HCT116 (cell line): ENCODE measurements around the gene SCFD1. TPM values are rescaled to one million over a fixed set of nuclear protein-coding genes. Genes with fewer than 3 reads are reported as not detected.

Experiments
- ATAC-seq: fragments of 200-7000 bp; cut with Tn5 transposase; 2 replicates; pipeline ENCODE4 v1.9.1; 2020; ENCODE audit warnings: mild to moderate bottlenecking, moderate library complexity
- BruUV-seq: library from RNA; stranded (reverse); fragments of 400-500 nt; replicated peaks from 2 replicates; lab custom pipeline; 2021; lab: Mats Ljungman, UMichigan
- CTCF ChIA-PET: fragments of 300-600 bp; sonication (Branson Sonifier 250); formaldehyde crosslinking; loops from one replicate; lab custom pipeline; 2021; ENCODE audit warnings: antibody characterized with exemption; lab: Charles Lee
- POLR2A ChIA-PET: fragments of 300-600, 350-600 bp; sonication (Branson Sonifier 250); formaldehyde crosslinking; loops from one replicate; lab custom pipeline; 2021; ENCODE audit warnings: antibody characterized with exemption; lab: Charles Lee
- RAD21 ChIA-PET, 2 experiments: fragments of 300-600 bp; sonication (Branson Sonifier 250); formaldehyde crosslinking; loops; one replicate each; lab custom pipeline; 2023; ENCODE audit warnings: low total read pairs in 2 of 2; ENCODE audit not compliant: uncharacterized antibody in 2 of 2, unreplicated experiment in 2 of 2, low non-redundant PET in 1 of 2; lab: Charles Lee
- DNase-seq: peaks from one replicate; pipeline ENCODE4 v3.0.0-alpha.2; 2010; ENCODE audit warnings: low read depth, low spot score
- H2AFZ ChIP-seq: fragments of 200-600 bp; shearing (Covaris generic), sonication (generic); 2 replicates; pipeline ENCODE4 v1.6.1; 2017; ENCODE audit warnings: low read depth, mixed run types, mixed read lengths, antibody characterized with exemption, low read length; ENCODE audit not compliant: poor library complexity, severe bottlenecking
- H3K27ac ChIP-seq: 2 replicates; pipeline ENCODE4 v1.5.1; 2012; ENCODE audit warnings: low read depth, low read length
- H3K27me3 ChIP-seq: fragments of 200-600 bp; sonication (generic); 2 replicates; pipeline ENCODE4 v1.6.1; 2016; ENCODE audit warnings: mixed run types, low read length, mixed read lengths; ENCODE audit not compliant: insufficient read depth
- H3K36me3 ChIP-seq, 2 experiments: fragments of 200-500 bp in 1 of 2; fragments of 200-600 bp in 1 of 2; sonication (Bioruptor generic) in 1 of 2; sonication (generic) in 1 of 2; 2 replicates each; pipeline versions ENCODE4 v1.5.1 to v1.6.1; 2014 to 2016; ENCODE audit warnings: low read length in 2 of 2, inconsistent platforms in 1 of 2, mixed read lengths in 1 of 2, mixed run types in 1 of 2; ENCODE audit not compliant: insufficient read depth in 2 of 2, control insufficient read depth in 1 of 2
- H3K4me1 ChIP-seq, 2 experiments: fragments of 200-600 bp in 1 of 2; sonication (generic) in 1 of 2; 2 replicates each; pipeline versions ENCODE4 v1.5.1 to v1.6.1; 2012 to 2017; ENCODE audit warnings: low read length in 2 of 2, inconsistent platforms in 1 of 2, mild to moderate bottlenecking in 1 of 2, mixed read lengths in 1 of 2, mixed run types in 1 of 2, moderate library complexity in 1 of 2; ENCODE audit not compliant: insufficient read depth in 2 of 2, control insufficient read depth in 1 of 2
- H3K4me2 ChIP-seq: fragments of 200-600 bp; sonication (generic); 2 replicates; pipeline ENCODE4 v1.6.1; 2017; ENCODE audit warnings: mixed run types, low read length, mixed read lengths
- H3K4me3 ChIP-seq, 2 experiments: fragments of 200-600 bp in 1 of 2; sonication (generic) in 1 of 2; replicated peaks in 1 of 2; 2 replicates each; pipeline ENCODE4 v1.5.1; 2011 to 2016; ENCODE audit warnings: low read length in 2 of 2, control low read depth in 1 of 2, low read depth in 1 of 2, mild to moderate bottlenecking in 1 of 2, mixed read lengths in 1 of 2, mixed run types in 1 of 2
- H3K79me2 ChIP-seq: fragments of 200-600 bp; sonication (generic); 2 replicates; pipeline ENCODE4 v1.6.1; 2017; ENCODE audit warnings: mild to moderate bottlenecking, mixed run types, low read length, moderate library complexity, mixed read lengths; ENCODE audit not compliant: insufficient read depth
- H3K9ac ChIP-seq: fragments of 200-600 bp; sonication (generic); 2 replicates; pipeline ENCODE4 v1.6.1; 2016; ENCODE audit warnings: low read length, mixed read lengths
- H3K9me2 ChIP-seq: fragments of 200-600 bp; sonication (generic), shearing (Covaris generic); 2 replicates; pipeline ENCODE4 v1.6.1; 2017; ENCODE audit warnings: mixed run types, mild to moderate bottlenecking, moderate library complexity; ENCODE audit not compliant: insufficient read depth
- H3K9me3 ChIP-seq, 2 experiments: fragments of 200-500 bp in 1 of 2; fragments of 200-600 bp in 1 of 2; sonication (Bioruptor generic) in 1 of 2; sonication (generic) in 1 of 2; 2 replicates each; pipeline ENCODE4 v1.6.1; 2014 to 2017; ENCODE audit warnings: low read length in 2 of 2, mixed read lengths in 2 of 2, inconsistent platforms in 1 of 2, low read depth in 1 of 2, mild to moderate bottlenecking in 1 of 2, mixed run types in 1 of 2, moderate library complexity in 1 of 2; ENCODE audit not compliant: control insufficient read depth in 1 of 2, insufficient read depth in 1 of 2
- H4K20me1 ChIP-seq: fragments of 200-600 bp; sonication (generic), shearing (Covaris generic); 2 replicates; pipeline ENCODE4 v1.6.1; 2017; ENCODE audit warnings: mixed run types, mild to moderate bottlenecking, moderate library complexity; ENCODE audit not compliant: insufficient read depth
- ATF3 ChIP-seq: IDR thresholded peaks from 2 replicates; pipeline ENCODE4 v1.6.1; 2012
- CBX3 ChIP-seq: IDR thresholded peaks from 2 replicates; pipeline ENCODE4 v1.6.1; 2012; ENCODE audit warnings: low read depth
- CEBPB ChIP-seq: IDR thresholded peaks from 2 replicates; pipeline ENCODE4 v1.6.1; 2012; ENCODE audit warnings: low read depth
- EGR1 ChIP-seq: IDR thresholded peaks from 2 replicates; pipeline ENCODE4 v1.6.1; 2012; ENCODE audit warnings: low read depth
- ELF1 ChIP-seq: IDR thresholded peaks from 2 replicates; pipeline ENCODE4 v1.6.1; 2012; ENCODE audit warnings: low read depth, borderline replicate concordance
- EZH2 ChIP-seq: fragments of 200-600 bp; sonication (generic); IDR thresholded peaks from 2 replicates; pipeline ENCODE4 v1.6.1; 2017; ENCODE audit warnings: antibody characterized with exemption, mixed run types
- EZH2phosphoT487 ChIP-seq: fragments of 200-600 bp; IDR thresholded peaks from 2 replicates; pipeline ENCODE4 v1.6.1; 2018; ENCODE audit warnings: antibody characterized with exemption, borderline replicate concordance
- FOSL1 ChIP-seq: IDR thresholded peaks from 2 replicates; pipeline ENCODE4 v1.6.1; 2012; ENCODE audit warnings: low read depth
- JUND ChIP-seq: IDR thresholded peaks from 2 replicates; pipeline ENCODE4 v1.6.1; 2012
- POLR2A ChIP-seq: IDR thresholded peaks from 2 replicates; pipeline ENCODE4 v1.7.0; 2011; ENCODE audit warnings: borderline replicate concordance; ENCODE audit not compliant: insufficient read depth, insufficient read length; ENCODE audit errors: extremely low read depth
- REST ChIP-seq: IDR thresholded peaks from 2 replicates; pipeline ENCODE4 v1.6.1; 2012; ENCODE audit warnings: low read depth
- SP1 ChIP-seq: IDR thresholded peaks from 2 replicates; pipeline ENCODE4 v1.6.1; 2012; ENCODE audit warnings: low read depth
- SRF ChIP-seq: IDR thresholded peaks from 2 replicates; pipeline ENCODE4 v1.6.1; 2012; ENCODE audit warnings: low read depth
- YY1 ChIP-seq: IDR thresholded peaks from 2 replicates; pipeline ENCODE4 v1.6.1; 2011; ENCODE audit warnings: low read length, low read depth, moderate library complexity, mild to moderate bottlenecking; ENCODE audit not compliant: insufficient replicate concordance; ENCODE audit errors: extremely low read depth
- ZBTB33 ChIP-seq: IDR thresholded peaks from 2 replicates; pipeline ENCODE4 v1.6.1; 2011; ENCODE audit warnings: mild to moderate bottlenecking, low read length, moderate library complexity; ENCODE audit not compliant: insufficient replicate concordance; ENCODE audit errors: extremely low read depth
- ZFX ChIP-seq: fragments of 450-650 bp; IDR thresholded peaks from 2 replicates; pipeline ENCODE4 v1.6.1; 2017
- ZNF274 ChIP-seq: fragments of 200-500 bp; sonication (Bioruptor generic); IDR thresholded peaks from 2 replicates; pipeline ENCODE4 v1.6.1; 2014; ENCODE audit warnings: mild to moderate bottlenecking, low read depth, low read length, inconsistent platforms
- intact Hi-C: fragments of 100-400 bp; cut with micrococcal nuclease; formaldehyde crosslinking; loops from 2 replicates; pipeline ENCODE4 v1.10.0; 2022
- total RNA-seq: library from RNA; stranded (reverse); gene quantifications from one replicate; pipeline ENCODE4 v1.2.1, GENCODE V29; 2021; ENCODE audit not compliant: unreplicated experiment

SCFD1 gene
- total RNA-seq, 1 experiment from 2014 or later: 71.1 TPM

GRCh38 chr14:30738978-30739377 is 116.9 kb downstream of the SCFD1 start:
- RAD21 ChIA-PET: no interaction called here
- Histone ChIP-seq H4K20me1 (no peaks in the 10 kb centered on the region), H3K27me3 (no peaks in the 10 kb centered on the region), H3K79me2 (no peaks in the 10 kb centered on the region), H3K9me2 (no peaks in the 10 kb centered on the region), H3K4me3 (no peak overlapping the region), H3K9me3 (no peaks in the 10 kb centered on the region), H3K36me3 (0 out of 4 replicates have a peak, but pooled peaks cover 0 to 2% of the 10 kb centered on the region in 2 experiments), H3K27ac (no peak overlapping the region), H2AFZ (no peak overlapping the region), H3K4me1 (peaks cover 0 to 5% of the 10 kb centered on the region in 2 experiments; a peak in 1 of 4 replicates), H3K9ac (no peak overlapping the region), H3K4me2 (no peak overlapping the region)
- no peak for TF ChIP-seq SRF
- TF ChIP-seq ATF3: no peak
- TF ChIP-seq ZFX: no peak
- no peak for TF ChIP-seq EZH2phosphoT487
- no peak for TF ChIP-seq ZNF274
- TF ChIP-seq CBX3: no peak
- TF ChIP-seq JUND: no peak
- BruUV-seq: no TSS peak
- POLR2A ChIA-PET: no interaction called here
- CTCF ChIA-PET: no interaction called here
- intact Hi-C loops: no loop called here
- ATAC-seq (no peak), DNase-seq (no peak)

GRCh38 chr14:30748343-30748742 is 126.2 kb downstream of the SCFD1 start:
- RAD21 ChIA-PET: no interaction called here
- no peaks in the 10 kb centered on the region for H3K36me3 ChIP-seq
- TF ChIP-seq EZH2phosphoT487 (no peak), FOSL1 (no peak), POLR2A (no peak), EGR1 (no peak), REST (no peak), CEBPB (no peak), ZFX (no peak), ELF1 (no peak), EZH2 (no peak), YY1 (no peak), JUND (no peak), ATF3 (no peak), SP1 (no peak), ZBTB33 (no peak)

More at GRCh38 chr14:30748343-30748742, 126.2 kb downstream of the SCFD1 start:
- no peak overlapping the region for H3K27ac ChIP-seq
- H3K9ac ChIP-seq: no peak overlapping the region
- ATAC-seq: no peak
- intact Hi-C loops: no loop called here
- no peak overlapping the region for H3K4me3 ChIP-seq
- BruUV-seq: no TSS peak
- POLR2A ChIA-PET: no interaction called here
- no peaks in the 10 kb centered on the region for H3K79me2 ChIP-seq
- H3K9me2 ChIP-seq: no peaks in the 10 kb centered on the region
- H2AFZ ChIP-seq: no peak overlapping the region
- H3K9me3 ChIP-seq: no peaks in the 10 kb centered on the region
- DNase-seq: no peak
- H3K4me1 ChIP-seq: peaks cover 0 to 4% of the 10 kb centered on the region in 2 experiments; a peak in 1 of 4 replicates
- H3K4me2 ChIP-seq: no peak overlapping the region
- H4K20me1 ChIP-seq: no peaks in the 10 kb centered on the region
- CTCF ChIA-PET: no interaction called here
- no peaks in the 10 kb centered on the region for H3K27me3 ChIP-seq
